Daoy (cell line): ENCODE results near the gene CCDC66. TPM values are rescaled to one million over a fixed set of nuclear protein-coding genes. Genes with fewer than 3 reads are reported as not detected.
"Not testable (repeated sequence)": the region's sequence is repeated elsewhere in the genome, so short reads cannot be mapped to it uniquely, and the experiment has no call there.

ENCODE experiments used
- DNase-seq: peaks from one replicate; pipeline ENCODE4 v3.0.0-alpha.2; 2015; ENCODE audit warnings: low read depth
- total RNA-seq: library from RNA; depleted of rRNA; stranded (reverse); fragments of >200 nt; shearing (Covaris generic); gene quantifications from 2 replicates; pipeline ENCODE4 v1.2.3, GENCODE V29; 2014; rRNA removed

Gene CCDC66
- total RNA-seq = 8.8 and 16.9 TPM in 2 replicates

DNA sequence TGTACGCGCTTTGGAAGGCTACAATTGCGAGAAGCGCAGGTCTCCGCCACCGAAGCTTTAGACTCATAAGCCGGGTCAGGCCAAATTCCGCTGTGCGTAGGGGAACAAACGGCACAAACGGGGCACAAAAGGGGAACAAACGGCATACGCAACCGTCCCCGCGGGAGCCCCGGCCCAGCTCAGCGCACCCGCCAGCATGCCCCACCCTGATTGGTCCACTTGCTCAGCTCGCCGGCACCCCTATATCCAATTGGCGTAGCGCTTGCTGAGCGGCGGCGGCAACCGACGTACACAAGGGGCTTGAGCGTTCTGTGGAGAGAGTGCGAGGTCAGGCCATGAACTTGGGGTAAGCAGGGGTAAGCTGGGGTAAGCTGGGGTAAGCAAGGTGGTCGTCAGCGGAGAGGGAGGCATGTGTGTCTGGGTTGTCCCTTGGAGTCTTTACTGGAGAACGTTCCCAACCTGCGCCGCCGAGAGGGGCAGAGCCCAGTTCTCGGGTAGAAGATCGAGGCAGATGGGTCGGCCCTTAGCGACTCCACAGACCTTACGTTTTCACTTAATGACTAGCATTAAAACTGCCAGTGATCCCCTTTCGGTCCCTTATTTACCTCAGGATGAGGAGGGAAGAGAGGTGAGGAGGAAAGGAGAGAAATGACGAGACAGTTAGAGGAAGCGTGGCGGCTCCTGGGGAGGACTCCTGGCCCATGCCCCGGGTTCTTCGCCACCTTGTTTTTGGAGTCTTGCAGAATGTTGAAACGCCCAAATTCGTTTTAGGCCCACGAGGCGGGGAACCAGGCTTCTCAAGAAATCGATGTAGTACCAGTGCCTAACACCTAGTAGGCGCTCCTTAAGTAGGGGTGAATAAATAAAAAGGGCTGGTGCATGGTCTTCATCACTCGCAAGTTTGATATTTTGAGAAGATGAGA is at the start of gene CCDC66:
TSS of gene CCDC66 (plus strand) at position 268 of the 923 bp plus-strand sequence. CDS start at position 336, 68 bp downstream.
- peak; percentile 95 for DNase-seq

DNA sequence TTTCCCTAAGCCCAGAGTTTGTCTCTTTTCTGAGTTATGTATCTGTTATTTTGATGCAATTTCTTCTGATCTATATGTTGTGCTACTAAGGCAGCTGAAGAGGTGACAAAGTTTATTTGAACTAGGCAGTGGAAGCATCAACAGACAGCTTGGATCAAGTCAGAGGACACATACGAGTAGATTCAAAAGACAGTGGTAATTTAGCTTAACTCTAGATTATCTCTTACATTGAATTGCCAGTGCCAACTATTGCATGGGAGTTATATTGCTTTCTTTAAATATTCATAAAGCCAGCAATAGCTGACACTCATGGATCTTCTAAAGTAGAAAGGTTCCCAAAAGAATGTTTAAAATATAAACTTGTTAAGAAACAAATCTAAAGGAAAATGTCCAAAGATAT is 37.3 kb upstream of the CCDC66 start:
- no peak for DNase-seq

DNA sequence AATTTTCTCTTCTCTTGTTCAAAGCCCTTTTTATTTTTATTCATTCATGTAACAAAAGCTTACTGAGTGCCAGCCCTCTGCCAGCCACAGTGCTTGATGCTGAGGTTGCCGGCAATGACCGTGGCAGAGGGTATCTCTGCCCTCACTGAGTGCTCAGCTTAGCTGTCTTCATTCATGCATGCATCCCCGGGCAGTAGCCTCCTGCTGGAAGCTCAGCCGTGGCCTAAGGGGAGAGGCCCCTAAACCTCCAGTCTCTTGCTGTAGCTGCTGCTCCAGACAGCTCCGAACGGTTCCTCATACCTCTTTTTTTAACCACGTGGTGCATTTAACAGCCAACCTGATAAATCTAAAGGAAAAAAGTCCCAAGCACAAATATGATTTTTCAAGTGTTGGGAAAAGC is 34.6 kb upstream of the CCDC66 start:
- no peak for DNase-seq

DNA sequence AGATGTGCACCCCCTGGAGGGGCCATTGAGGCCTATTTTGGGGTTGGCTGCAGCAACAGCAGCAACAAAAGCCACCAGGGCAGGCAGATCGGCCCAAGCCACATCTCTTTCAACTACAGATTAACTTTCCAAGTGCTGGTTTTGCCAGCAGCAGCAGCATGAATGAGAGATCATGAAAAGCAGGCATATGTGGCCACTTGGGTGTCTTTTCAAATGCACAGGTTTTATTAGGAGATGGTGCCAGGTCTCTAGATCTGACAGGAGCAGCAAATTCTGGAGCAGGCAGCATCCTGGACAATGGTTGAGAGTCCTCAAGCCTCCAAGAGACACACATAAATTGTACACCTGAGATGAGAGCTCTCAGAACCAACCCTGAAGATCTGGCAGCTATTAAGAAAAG is 31.7 kb upstream of the CCDC66 start:
- DNase-seq = no peak

DNA sequence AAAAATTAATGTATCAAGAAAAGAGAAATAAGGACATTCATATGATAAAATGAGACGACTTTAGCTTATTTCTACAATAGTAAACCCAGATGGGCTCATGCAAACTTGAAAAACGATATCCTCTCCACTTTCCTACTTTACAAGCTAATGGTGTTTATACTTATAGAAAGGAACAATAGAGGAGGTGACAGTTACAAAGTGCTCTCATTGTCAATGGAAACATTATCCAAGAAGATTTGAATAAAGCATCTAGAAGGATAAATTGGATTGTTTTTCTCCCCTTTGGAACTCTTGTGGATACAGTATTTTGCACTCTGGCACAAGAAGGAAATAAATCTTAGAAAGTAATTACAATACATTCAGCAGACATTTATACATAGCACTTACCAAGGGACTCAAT is 20.2 kb upstream of the CCDC66 start:
- no peak for DNase-seq

DNA sequence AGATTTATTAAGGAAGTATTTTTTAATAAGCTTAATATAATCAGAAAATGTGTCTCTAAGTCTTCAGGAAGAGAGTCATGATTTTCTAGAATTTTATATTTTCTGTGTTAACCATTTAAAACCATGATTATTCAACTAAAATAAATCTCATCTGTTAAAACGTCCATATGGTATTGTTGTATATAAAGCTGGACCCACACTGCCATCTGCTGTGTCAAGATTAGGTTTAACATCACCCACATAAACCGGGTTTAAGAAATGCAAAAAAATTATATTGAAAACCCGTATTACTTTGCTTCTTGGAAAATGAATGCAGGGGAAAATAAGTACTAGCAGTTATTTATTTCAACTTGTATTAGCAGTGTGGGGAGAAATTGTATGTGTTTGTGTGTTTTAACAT is 9.5 kb upstream of the CCDC66 start:
- DNase-seq = peak; percentile 6

DNA sequence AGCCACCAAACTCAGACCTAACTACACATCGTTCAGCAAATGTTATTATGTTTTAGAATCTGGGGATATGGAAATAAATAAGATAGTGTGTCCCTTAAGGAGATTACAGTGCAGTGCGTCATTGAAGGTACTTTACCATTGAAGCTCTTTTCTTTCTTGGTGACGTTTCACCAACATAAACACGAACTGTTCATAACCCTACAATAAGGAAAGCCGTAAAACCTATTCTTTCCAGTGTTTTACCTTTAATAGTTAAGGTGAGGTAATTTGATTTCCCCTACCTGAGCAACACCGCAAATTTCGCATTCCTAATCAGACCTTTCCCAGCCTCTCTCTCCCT is 826 bp downstream of the CCDC66 start:
- DNase-seq = no peak

DNA sequence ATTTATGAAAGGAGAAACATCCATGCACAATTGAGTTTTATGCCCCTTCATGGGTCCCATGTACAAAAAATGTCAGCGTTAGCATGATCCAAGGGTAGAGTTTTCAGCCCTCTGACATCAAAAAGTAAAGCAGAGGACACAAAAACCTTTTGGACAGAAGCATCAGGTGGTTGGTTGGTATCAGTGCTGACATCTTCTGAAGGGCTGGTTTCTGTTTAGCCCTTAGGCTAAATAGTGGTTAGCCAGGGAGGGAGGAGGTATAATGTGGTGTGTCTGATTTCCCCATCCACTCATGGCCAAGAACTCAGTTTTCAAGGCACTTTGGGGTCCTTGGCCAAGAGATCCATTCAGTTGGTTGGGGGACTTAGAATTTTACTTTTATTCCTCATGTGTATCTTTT is 16.5 kb downstream of the CCDC66 start:
- DNase-seq = no peak

DNA sequence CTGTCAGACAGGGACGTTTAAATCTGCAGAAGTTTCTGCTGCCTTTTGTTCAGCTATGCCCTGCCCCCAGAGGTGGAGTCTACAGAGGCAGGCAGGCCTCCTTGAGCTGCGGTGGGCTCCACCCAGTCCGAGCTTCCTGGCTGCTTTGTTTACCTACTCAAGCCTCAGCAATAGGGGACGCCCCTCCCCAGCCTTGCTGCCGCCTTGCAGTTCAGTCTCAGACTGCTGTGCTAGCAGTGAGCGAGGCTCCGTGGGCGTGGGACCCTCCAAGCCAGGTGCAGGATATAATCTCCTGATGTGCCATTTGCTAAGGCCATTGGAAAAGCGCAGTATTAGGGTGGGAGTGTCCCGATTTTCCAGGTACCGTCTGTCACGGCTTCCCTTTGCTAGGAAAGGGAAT is 25.0 kb downstream of the CCDC66 start:
- DNase-seq = not testable (repeated sequence)

DNA sequence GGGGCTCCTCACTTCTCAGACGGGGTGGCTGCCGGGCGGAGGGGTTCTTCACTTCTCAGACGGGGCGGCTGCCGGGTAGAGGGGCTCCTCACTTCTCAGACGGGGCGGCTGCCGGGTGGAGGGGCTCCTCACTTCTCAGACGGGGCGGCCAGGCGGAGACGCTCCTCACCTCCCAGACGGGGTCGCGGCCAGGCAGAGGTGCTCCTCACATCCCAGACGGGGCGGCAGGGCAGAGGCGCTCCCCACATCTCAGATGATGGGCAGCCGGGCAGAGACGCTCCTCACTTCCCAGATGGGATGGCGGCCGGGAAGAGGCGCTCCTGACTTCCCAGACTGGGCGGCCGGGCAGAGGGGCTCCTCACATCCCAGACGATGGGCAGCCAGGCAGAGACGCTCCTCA is 27.3 kb downstream of the CCDC66 start:
- DNase-seq = not testable (repeated sequence)

DNA sequence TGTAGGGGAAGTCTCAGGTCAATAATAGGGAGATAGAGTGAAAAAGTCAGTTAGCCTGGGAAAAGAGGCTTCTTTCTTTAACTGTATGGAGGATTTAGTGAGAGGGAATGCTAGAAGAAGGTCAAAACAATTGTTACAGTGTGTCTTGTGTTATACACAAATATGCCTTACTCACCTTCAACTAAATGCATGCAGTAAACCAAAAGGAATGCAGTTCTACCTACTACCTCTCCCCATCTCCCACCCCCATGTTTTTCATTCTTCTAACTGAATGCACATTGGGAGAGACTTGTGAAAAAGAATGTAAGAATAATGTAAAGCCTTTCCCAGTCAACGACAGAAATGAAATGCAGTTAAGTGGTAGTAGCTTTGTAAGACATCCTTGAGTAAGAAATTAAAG is 33.8 kb downstream of the CCDC66 start:
- DNase-seq = no peak

DNA sequence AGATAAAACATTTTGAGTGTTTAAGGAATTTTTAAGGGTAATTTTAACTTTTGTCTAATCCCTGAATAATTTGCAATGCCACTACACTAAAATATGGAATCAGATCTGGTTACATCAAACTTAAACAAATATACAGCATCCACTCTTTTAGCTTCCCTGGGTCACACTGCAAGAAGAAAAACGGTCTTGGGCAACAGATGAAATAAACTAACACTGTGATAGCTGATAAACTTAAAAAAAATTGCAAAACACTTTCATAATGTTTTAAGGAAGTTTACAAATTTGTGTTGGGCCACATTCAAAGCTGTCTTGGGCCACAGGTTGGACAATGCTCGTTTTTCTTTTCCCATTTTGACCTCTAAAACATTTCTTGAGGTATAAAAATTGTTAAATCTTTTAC is 34.3 kb downstream of the CCDC66 start:
- no peak for DNase-seq

DNA sequence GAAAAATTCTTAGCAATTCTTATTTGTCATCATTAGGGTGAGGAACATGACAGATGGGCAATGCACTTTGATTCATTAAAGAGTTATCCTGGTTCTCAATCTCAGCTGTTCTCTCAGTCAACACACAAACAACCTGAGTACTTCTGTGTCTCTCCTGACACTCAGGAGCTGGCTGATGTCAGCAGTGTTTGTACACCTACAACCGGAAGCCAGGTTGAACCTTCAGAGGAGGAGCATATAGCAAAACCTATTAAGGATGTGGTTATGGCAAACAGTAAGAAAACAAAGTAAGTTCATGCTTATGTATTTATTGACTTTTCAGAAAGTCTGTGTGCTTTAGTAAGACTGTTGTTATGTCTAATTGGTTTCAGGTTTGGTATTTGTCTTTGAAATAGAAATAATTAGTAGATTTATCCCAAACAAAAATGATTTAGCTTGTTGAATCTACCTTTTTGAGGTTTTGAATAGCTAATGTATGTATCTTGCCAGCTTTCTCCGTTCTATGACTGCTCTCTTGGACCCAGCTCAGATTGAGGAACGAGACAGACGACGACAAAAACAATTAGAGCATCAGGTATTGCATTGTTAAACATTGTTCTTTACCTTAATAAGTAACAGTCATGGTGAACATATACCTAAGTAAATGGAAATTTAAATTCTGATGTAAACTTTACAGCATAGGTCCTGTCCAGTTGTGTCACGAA is 36.6 kb downstream of the CCDC66 start:
- DNase-seq = no peak

DNA sequence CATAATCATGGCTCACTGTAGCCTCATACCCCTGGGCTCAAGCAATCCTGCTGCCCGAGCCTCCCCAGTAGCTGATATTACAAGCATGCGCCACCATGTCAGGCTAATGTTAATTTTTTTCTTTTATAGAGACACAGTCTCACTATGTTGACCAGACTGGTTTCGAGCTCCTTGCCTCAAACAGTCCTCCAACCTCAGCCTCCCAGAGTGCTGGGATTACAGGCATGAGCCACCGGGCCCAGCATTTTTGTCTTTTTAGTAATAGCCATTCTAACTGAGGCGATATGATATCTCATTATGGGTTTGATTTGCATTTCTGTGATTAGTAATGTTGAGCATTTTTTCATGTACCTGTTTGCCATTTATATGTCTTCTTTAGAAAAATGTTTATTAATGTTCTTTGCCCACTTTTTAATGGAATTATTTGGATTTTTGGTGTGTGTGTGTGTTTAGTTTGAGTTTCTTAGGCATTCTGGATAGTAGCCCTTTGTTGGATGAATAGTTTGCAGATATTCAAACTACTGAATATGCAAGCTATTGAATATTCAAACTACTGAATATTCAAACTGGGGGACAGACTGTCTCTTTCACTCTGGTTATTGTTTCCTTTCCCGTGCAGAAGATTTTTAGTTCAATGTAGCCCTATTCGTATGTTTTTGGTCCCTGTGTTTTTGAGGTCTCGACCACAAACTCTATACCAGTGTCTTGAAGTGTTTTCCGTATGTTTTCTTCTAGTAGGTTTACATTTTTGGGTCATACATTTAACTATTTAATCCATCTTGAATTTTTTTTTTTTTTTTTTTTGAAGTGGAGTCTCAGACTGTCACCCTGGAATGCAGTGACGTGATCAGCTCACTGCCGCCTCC is 39.2 kb downstream of the CCDC66 start:
- no peak for DNase-seq

DNA sequence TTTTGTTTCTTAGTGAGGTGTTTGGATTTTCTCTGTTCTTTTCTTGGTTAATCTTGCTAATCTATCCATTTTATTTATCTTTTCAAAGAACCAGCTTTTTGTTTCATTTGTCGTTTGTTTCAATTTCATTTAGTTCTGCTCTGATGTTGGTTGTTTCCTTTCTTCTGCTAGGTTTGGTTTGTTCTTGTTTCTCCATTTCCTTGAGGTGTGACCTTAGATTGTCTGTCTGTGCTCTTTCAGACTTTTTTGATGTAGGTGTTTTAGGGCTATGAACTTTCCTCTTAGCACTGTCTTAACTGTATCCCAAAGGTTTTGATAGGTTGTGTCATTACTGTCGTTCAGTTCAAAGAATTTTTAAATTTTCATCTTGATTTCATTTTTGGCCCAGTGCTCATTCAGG is 51.5 kb downstream of the CCDC66 start:
- not testable (repeated sequence) for DNase-seq

DNA sequence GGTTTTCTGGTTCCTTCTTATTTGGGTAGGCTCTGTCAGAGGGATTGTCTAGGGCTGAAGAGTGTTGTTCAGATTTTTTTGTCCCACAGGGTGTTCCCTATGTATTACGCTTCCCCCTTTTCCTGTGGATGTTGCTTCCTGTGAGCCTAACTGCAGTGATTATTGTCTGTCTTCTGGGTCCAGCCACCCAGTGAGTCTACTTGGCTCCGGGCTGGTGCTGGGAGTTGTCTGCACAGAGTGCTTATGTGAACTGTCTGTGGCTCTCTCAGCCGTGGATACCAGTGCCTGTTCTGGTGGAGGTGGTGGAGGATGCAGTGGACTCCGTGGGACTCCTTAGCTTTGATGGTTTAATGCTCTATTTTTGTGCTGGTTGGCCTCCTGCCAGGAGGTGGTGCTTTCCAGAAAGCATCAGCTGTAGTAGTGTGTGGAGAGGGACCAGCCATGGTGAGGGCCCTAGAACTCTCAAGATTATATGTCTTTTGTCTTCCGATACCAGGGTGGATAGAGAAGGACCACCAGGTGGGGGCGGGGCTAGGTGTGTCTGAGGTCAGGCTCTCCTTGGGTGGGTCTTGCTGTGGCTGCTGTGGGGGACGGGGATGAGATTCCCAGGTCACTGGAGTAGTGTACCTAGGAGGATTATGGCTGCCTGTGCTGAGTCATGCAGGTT is 53.8 kb downstream of the CCDC66 start:
- no peak for DNase-seq

DNA sequence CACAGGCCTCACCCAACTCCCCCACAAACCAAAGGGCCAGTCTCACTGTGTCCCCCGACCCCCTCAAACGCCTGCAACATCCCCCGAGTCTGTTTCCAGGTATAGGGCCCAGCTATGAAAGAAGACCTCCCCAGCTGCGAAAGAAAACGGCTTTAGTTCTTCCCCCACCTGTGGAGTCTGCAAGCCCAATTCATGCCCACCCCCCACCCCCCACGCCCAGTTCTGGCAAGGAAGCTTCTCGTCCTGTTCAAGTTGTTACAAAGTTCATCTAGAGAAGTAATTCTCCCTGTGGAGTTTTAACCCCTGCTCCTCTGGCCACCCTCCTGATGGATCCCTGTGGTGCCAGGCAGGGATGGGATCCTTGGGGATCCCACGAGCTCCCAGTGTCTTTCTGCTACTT is 54.4 kb downstream of the CCDC66 start:
- no peak for DNase-seq

DNA sequence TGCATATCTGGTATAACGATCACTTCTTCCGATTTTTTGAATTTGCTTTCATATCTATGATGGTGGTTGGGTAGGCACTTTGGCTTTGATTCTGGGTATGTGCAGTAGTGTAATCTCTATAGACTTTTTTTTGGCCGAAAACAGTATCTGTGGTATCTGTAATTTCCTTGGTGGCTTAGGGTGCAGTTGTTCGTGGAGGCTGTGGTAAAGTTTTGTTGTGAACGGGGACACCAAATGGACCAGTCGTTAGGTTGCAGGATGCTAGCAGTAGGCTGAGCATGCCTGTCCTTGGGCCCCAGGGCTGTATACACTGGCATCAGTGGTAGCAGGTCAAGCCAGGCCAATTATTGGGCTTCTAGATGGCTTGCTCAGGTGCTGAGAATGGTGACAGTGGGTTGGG is 55.2 kb downstream of the CCDC66 start:
- DNase-seq = no peak

DNA sequence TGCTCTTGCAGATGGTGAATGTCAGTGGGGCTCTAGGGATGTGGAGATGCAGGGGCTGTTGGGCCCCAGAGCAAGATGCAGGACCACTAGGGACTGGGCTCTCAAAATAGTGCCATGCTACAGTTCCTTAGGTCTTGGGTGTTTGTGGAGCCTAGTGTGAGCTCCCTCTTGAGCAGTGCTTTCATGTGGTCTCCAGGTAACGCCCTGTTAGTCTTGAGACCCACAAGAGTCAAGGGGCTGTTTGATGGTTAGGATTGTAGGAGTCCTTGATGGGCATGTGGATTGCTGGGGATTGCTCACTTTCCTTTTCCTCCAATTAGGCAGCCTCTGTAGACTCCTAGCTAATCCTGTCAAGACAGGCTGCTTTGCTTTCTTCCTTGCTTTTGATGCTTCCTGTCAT is 56.0 kb downstream of the CCDC66 start:
- no peak for DNase-seq

DNA sequence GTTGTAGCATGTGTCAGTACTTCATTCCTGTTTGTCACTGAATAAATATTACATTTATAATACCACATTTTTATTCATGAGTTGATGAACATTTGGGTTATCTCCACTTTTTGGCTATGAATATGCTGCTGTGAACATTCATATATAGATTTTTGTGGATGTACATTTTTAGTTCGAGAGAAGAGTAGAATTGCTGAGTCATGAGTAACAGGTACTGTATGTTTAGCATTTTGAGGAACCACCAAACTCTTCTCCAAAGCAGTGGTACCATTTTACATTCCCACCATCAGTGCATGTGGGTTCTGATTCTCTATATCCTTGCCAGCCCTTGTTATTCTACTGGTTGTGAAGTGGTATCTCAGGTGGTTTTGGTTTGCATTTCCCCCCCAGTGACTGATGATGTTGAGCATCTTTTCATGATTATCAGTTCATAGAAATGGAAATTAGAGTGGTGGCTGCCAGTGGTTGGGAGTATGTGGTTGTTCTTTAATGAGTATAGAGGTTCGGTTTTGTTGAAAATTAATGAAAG is 59.6 kb downstream of the CCDC66 start:
- no peak for DNase-seq

DNA sequence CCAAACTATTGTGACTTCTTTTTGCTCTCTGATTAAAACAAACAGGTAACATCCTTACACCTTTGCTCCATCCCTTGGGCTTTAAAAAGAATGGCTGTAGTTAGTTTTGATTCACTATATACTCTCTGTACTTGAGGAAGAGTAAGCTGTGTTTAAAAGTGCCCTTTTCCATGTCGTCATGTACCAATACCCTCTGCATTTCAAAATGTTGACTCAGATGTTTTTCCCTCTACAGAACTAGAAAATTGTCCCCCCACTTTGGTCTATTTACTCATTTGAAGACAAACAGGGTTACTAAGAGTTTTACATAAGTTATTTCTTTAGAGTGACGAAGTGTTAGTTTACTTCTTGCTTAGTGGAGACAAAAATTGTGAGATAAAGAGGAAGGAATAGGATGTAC is 63.4 kb downstream of the CCDC66 start:
- no peak for DNase-seq
